ENCODE measurements around the gene CCDC78. TPM values are rescaled to one million over a fixed set of nuclear protein-coding genes. Genes with fewer than 3 reads are reported as not detected.

Gene CCDC78
- total RNA-seq, 1 experiment from 2014 or later: 4.5 TPM

- peak; percentile 86 for DNase-seq (ENCODE audit: extremely low read depth, low read depth)
Observed at GRCh38 chr16:714558-715476, 11.4 kb downstream of the CCDC78 start, which contains the start of gene METRN. Gene METRN, plus strand, starts transcription at chr16:715118. Its CDS starts 172 bp downstream, at chr16:715290.

- DNase-seq (ENCODE audit: extremely low read depth, low read depth): no peak
Observed at GRCh38 chr16:714079-714478, 12.2 kb downstream of the CCDC78 start.

GRCh38 chr16:712740-713250, 13.4 kb downstream of the CCDC78 start:
- peak; percentile 87 for DNase-seq (ENCODE audit: extremely low read depth, low read depth)

GRCh38 chr16:711548-712320, 14.5 kb downstream of the CCDC78 start:
- DNase-seq (ENCODE audit: extremely low read depth, low read depth): peak; percentile 65

- no peak for DNase-seq (ENCODE audit: extremely low read depth, low read depth)
Observed at GRCh38 chr16:711084-711483, 15.2 kb downstream of the CCDC78 start.

- DNase-seq (ENCODE audit: extremely low read depth, low read depth): no peak
Observed at GRCh38 chr16:710500-711075, 15.7 kb downstream of the CCDC78 start.

GRCh38 chr16:709566-710499, 16.4 kb downstream of the CCDC78 start:
- peak; percentile 40 for DNase-seq (ENCODE audit: extremely low read depth, low read depth)

- no peak for DNase-seq (ENCODE audit: extremely low read depth, low read depth)
Observed at GRCh38 chr16:708959-709358, 17.3 kb downstream of the CCDC78 start.

GRCh38 chr16:708019-708418, 18.2 kb downstream of the CCDC78 start:
- no peak for DNase-seq (ENCODE audit: extremely low read depth, low read depth)

GRCh38 chr16:707062-707538, 19.1 kb downstream of the CCDC78 start:
- DNase-seq (ENCODE audit: extremely low read depth, low read depth): no peak

- DNase-seq (ENCODE audit: extremely low read depth, low read depth): no peak
Observed at GRCh38 chr16:706189-707061, 19.8 kb downstream of the CCDC78 start.

- DNase-seq (ENCODE audit: extremely low read depth, low read depth): no peak
Observed at GRCh38 chr16:705431-706188, 20.6 kb downstream of the CCDC78 start, which contains the start of gene FBXL16. Gene FBXL16, minus strand, starts transcription at chr16:705801. Its CDS starts 8,396 bp downstream, at chr16:697405.

GRCh38 chr16:704552-705380, 21.5 kb downstream of the CCDC78 start:
- no peak for DNase-seq (ENCODE audit: extremely low read depth, low read depth)

- DNase-seq (ENCODE audit: extremely low read depth, low read depth): no peak
Observed at GRCh38 chr16:704047-704446, 22.2 kb downstream of the CCDC78 start.

- no peak for DNase-seq (ENCODE audit: extremely low read depth, low read depth)
Observed at GRCh38 chr16:703406-703805, 22.8 kb downstream of the CCDC78 start.

GRCh38 chr16:702341-702740, 23.9 kb downstream of the CCDC78 start:
- DNase-seq (ENCODE audit: extremely low read depth, low read depth): no peak

All from NCI-H460 (cell line).